ENCODE data around the gene PPFIA4. TPM values are rescaled to one million over a fixed set of nuclear protein-coding genes. Genes with fewer than 3 reads are reported as not detected.

The PPFIA4 gene
- total RNA-seq, 1 donor from 2014 or later = 9.1 TPM

GRCh38 chr1:203084588-203085527 is 58.6 kb downstream of the PPFIA4 start:
- no peaks in the 10 kb centered on the region for H3K79me2 ChIP-seq (ENCODE audit: insufficient read depth, low read length)
- no peak overlapping the region for H3K27ac Mint-ChIP-seq (ENCODE audit: unreplicated experiment)
- no peaks in the 10 kb centered on the region for H3K4me1 Mint-ChIP-seq (ENCODE audit: low read depth, unreplicated experiment)

GRCh38 chr1:203085528-203086406 is 59.5 kb downstream of the PPFIA4 start, which contains the start of gene MYOG:
TSS of gene MYOG (minus strand) at chr1:203086012. CDS start at chr1:203085961, 51 bp downstream.
- H3K4me3 Mint-ChIP-seq (ENCODE audit: unreplicated experiment) = no peak within 1 kb of the TSS
- FAIRE-seq (no peak), DNase-seq (ENCODE audit: low read depth) (no peak)
- Histone ChIP-seq H3K4me3 (ENCODE audit: insufficient read depth, low read depth, low read length) (no peak within 1 kb of the TSS), H3K36me3 (ENCODE audit: insufficient read depth, low read length) (no peaks in the 10 kb centered on the region), H3K4me2 (ENCODE audit: low read length) (no peak within 1 kb of the TSS), H2AFZ (ENCODE audit: low read depth, low read length) (no peak within 1 kb of the TSS), H3K79me2 (ENCODE audit: insufficient read depth, low read length) (no peaks in the 10 kb centered on the region), H3K9me3 (ENCODE audit: insufficient read depth, low read depth, low read length) (no peaks in the 10 kb centered on the region), H3K27me3 (ENCODE audit: insufficient read depth, low read length) (peaks cover 45% of the 10 kb centered on the region), H3K4me1 (ENCODE audit: insufficient read depth, low read length) (no peaks in the 10 kb centered on the region), H4K20me1 (ENCODE audit: insufficient read depth, low read length) (no peaks in the 10 kb centered on the region), H3K27ac (ENCODE audit: low read depth, low read length) (no peak within 1 kb of the TSS), H3K9ac (ENCODE audit: low read length) (no peak within 1 kb of the TSS)
- no peak for TF ChIP-seq CTCF (IDR thresholded peaks at IDR 0.05; ENCODE audit: insufficient read depth, low read depth, low read length)
- no peak for TF ChIP-seq EZH2 (IDR thresholded peaks at IDR 0.05; ENCODE audit: insufficient read depth, low read length)
- peaks cover 3% of the 10 kb centered on the region for H3K36me3 Mint-ChIP-seq (ENCODE audit: low read depth, unreplicated experiment)
- H3K27ac Mint-ChIP-seq (ENCODE audit: unreplicated experiment) = no peak within 1 kb of the TSS
- H3K4me1 Mint-ChIP-seq (ENCODE audit: low read depth, unreplicated experiment) = peaks cover 5% of the 10 kb centered on the region
- peaks cover 52% of the 10 kb centered on the region for H3K27me3 Mint-ChIP-seq (ENCODE audit: low read depth, unreplicated experiment)
- peaks cover 11% of the 10 kb centered on the region for H3K9me3 Mint-ChIP-seq (ENCODE audit: unreplicated experiment)

More at GRCh38 chr1:203084588-203085527, 58.6 kb downstream of the PPFIA4 start:
- Histone ChIP-seq H3K4me2 (ENCODE audit: low read length) (no peak overlapping the region), H3K9ac (ENCODE audit: low read length) (no peak overlapping the region), H3K27me3 (ENCODE audit: insufficient read depth, low read length) (peaks cover 43% of the 10 kb centered on the region), H2AFZ (ENCODE audit: low read depth, low read length) (no peak overlapping the region), H4K20me1 (ENCODE audit: insufficient read depth, low read length) (no peaks in the 10 kb centered on the region), H3K4me1 (ENCODE audit: insufficient read depth, low read length) (no peaks in the 10 kb centered on the region), H3K9me3 (ENCODE audit: insufficient read depth, low read depth, low read length) (no peaks in the 10 kb centered on the region), H3K27ac (ENCODE audit: low read depth, low read length) (no peak overlapping the region), H3K36me3 (ENCODE audit: insufficient read depth, low read length) (no peaks in the 10 kb centered on the region), H3K4me3 (ENCODE audit: insufficient read depth, low read depth, low read length) (no peak overlapping the region)
- H3K27me3 Mint-ChIP-seq (ENCODE audit: low read depth, unreplicated experiment) = peaks cover 55% of the 10 kb centered on the region
- H3K9me3 Mint-ChIP-seq (ENCODE audit: unreplicated experiment) = peaks cover 8% of the 10 kb centered on the region
- no peak for FAIRE-seq
- peaks cover 6% of the 10 kb centered on the region for H3K36me3 Mint-ChIP-seq (ENCODE audit: low read depth, unreplicated experiment)
- H3K4me3 Mint-ChIP-seq (ENCODE audit: unreplicated experiment) = no peak overlapping the region
- TF ChIP-seq EZH2 (IDR thresholded peaks at IDR 0.05; ENCODE audit: insufficient read depth, low read length) (no peak), CTCF (IDR thresholded peaks at IDR 0.05; ENCODE audit: insufficient read depth, low read depth, low read length) (peak; percentile 10)
- DNase-seq (ENCODE audit: low read depth) = no peak
